GM12878 (cell line): ENCODE results near the gene NPW. TPM values are rescaled to one million over a fixed set of nuclear protein-coding genes. Genes with fewer than 3 reads are reported as not detected.

Experiments
- ATAC-seq: fragments of 200-7000 bp; cut with Tn5 transposase; 3 replicates; pipeline ENCODE4 v1.9.1; 2020; ENCODE audit warnings: mild to moderate bottlenecking, moderate library complexity
- BruUV-seq: library from RNA; stranded (reverse); fragments of 400-500 nt; replicated peaks from 2 replicates; lab custom pipeline; 2021; lab: Mats Ljungman, UMichigan
- CTCF ChIA-PET: fragments of 300-600 bp; sonication (Branson Sonifier 250); formaldehyde crosslinking; extraction: SDS; loops from one replicate; lab custom pipeline; 2021; ENCODE audit warnings: inconsistent platforms; lab: Yijun Ruan, JAX
- POLR2A ChIA-PET: fragments of 350-600 bp; formaldehyde crosslinking; extraction: SDS; loops from one replicate; lab custom pipeline; 2021; ENCODE audit warnings: inconsistent platforms; lab: Charles Lee
- RAD21 ChIA-PET: fragments of 300-600 bp; sonication (Branson Sonifier 250); formaldehyde crosslinking; loops from one replicate; lab custom pipeline; 2023; ENCODE audit warnings: antibody characterized with exemption; ENCODE audit not compliant: unreplicated experiment; lab: Charles Lee
- SMC1A ChIA-PET: fragments of 300-600 bp; sonication (Branson Sonifier 250); formaldehyde crosslinking; loops from one replicate; lab custom pipeline; 2023; ENCODE audit not compliant: unreplicated experiment, uncharacterized antibody; lab: Charles Lee
- DNase-seq: peaks from one replicate; pipeline ENCODE4 v3.0.0-alpha.2; 2011; ENCODE audit warnings: low read depth, low spot score
- FAIRE-seq: peaks from 3 replicates; lab custom pipeline; 2011; peaks lifted over from hg19 to GRCh38; lab: Jason Lieb, UNC
- H2AFZ ChIP-seq: 2 replicates; pipeline ENCODE4 v1.6.0; 2011; ENCODE audit warnings: low read depth, low read length, control low read depth; ENCODE audit not compliant: control insufficient read depth
- H3K27ac ChIP-seq: 2 replicates; pipeline ENCODE4 v1.5.1; 2011; ENCODE audit warnings: control low read depth; ENCODE audit not compliant: control insufficient read depth, insufficient read depth
- H3K27me3 ChIP-seq, 2 experiments: replicated peaks in 1 of 2; 2 replicates each; pipeline versions ENCODE4 v1.6.0 to v1.6.1; 2011; ENCODE audit warnings: low read length in 1 of 2; ENCODE audit not compliant: control insufficient read depth in 2 of 2, insufficient read depth in 2 of 2
- H3K36me3 ChIP-seq, 2 experiments: 2 replicates each; pipeline ENCODE4 v1.5.1; 2011; ENCODE audit warnings: low read length in 1 of 2; ENCODE audit not compliant: control insufficient read depth in 2 of 2, insufficient read depth in 2 of 2
- H3K4me1 ChIP-seq: 2 replicates; pipeline ENCODE4 v1.6.1; 2011; ENCODE audit warnings: mild to moderate bottlenecking, low read length, moderate library complexity, mixed read lengths; ENCODE audit not compliant: control insufficient read depth, insufficient read depth
- H3K4me2 ChIP-seq: 2 replicates; pipeline ENCODE4 v1.6.0; 2011; ENCODE audit warnings: control low read depth; ENCODE audit not compliant: control insufficient read depth, insufficient read depth
- H3K4me3 ChIP-seq: fragments of 200-600 bp; sonication (generic); 2 replicates; pipeline ENCODE4 v1.5.1; 2016
- H3K79me2 ChIP-seq: 2 replicates; pipeline ENCODE4 v1.6.0; 2011; ENCODE audit warnings: low read length; ENCODE audit not compliant: control insufficient read depth, insufficient read depth
- H3K9ac ChIP-seq: 2 replicates; pipeline ENCODE4 v1.8.0; 2011; ENCODE audit warnings: low read length, control low read depth, mixed read lengths; ENCODE audit not compliant: control insufficient read depth, insufficient read depth
- H3K9me3 ChIP-seq: replicated peaks from 3 replicates; pipeline ENCODE4 v1.5.1; 2011; ENCODE audit warnings: mild to moderate bottlenecking, low read length; ENCODE audit not compliant: control insufficient read depth, insufficient read depth
- H4K20me1 ChIP-seq: 2 replicates; pipeline ENCODE4 v1.6.0; 2011; ENCODE audit not compliant: control insufficient read depth, insufficient read depth
- ASH2L ChIP-seq: fragments of 300-600, 200-600 bp; sonication (generic); IDR thresholded peaks from 2 replicates; pipeline ENCODE4 v1.6.1; 2017; ENCODE audit warnings: low read depth, mild to moderate bottlenecking, borderline replicate concordance
- HCFC1 ChIP-seq: fragments of 150-350 bp; IDR thresholded peaks from 2 replicates; pipeline ENCODE4 v1.6.1; 2014; ENCODE audit warnings: low read length
- MEF2B ChIP-seq: fragments of 450-650 bp; IDR thresholded peaks from 2 replicates; pipeline ENCODE4 v1.6.1; 2018; ENCODE audit warnings: mild to moderate bottlenecking, moderate library complexity; ENCODE audit not compliant: partially characterized antibody, poor library complexity, severe bottlenecking
- PAX5 ChIP-seq: IDR thresholded peaks from 2 replicates; pipeline ENCODE4 v1.6.1; 2011; ENCODE audit warnings: low read depth, low read length, borderline replicate concordance
- POLR2A ChIP-seq: IDR thresholded peaks from 2 replicates; pipeline ENCODE4 v1.6.1; 2011; ENCODE audit warnings: low read depth, mild to moderate bottlenecking, low read length
- ZBED1 ChIP-seq: IDR thresholded peaks from 2 replicates; pipeline ENCODE4 v1.6.1; 2016; ENCODE audit warnings: borderline replicate concordance
- ZNF217 ChIP-seq: fragments of 450-650 bp; IDR thresholded peaks from 2 replicates; pipeline ENCODE4 v1.6.1; 2017; ENCODE audit warnings: antibody characterized with exemption, mild to moderate bottlenecking
- WGBS: methylation state at CpG from one replicate; pipeline ENCODE4 v1.1.6; 2016; ENCODE audit warnings: low lambda C conversion rate; ENCODE audit not compliant: insufficient replicate concordance, insufficient coverage; ENCODE audit errors: missing lambda C conversion rate; 5-methylcytosine and 5-hydroxymethylcytosine counted together
- in situ Hi-C: fragments of 300-500 bp; cut with MboI; formaldehyde crosslinking; loops from 9 replicates; pipeline ENCODE4 v1.14.3; 2018; ENCODE audit warnings: mixed read lengths
- intact Hi-C: fragments of 100-400 bp; cut with micrococcal nuclease; formaldehyde crosslinking; loops from one replicate; pipeline ENCODE4 v1.14.2; 2022; ENCODE audit not compliant: unreplicated experiment
- polyA plus RNA-seq, 11 experiments: library from polyadenylated mRNA; depleted of rRNA in 4 of 11; unstranded in 6 of 11; stranded (reverse) in 5 of 11; fragments of >200 nt; fragmentation: Nextera tagmentation in 4 of 11; fragmentation: Illumina TruSeq in 1 of 11; extraction: Ambion mirVana in 4 of 11; extraction: Trizol in 1 of 11; gene quantifications; 1 replicate in 1 of 11; 2 replicates in 10 of 11; pipeline versions ENCODE4 v1.2.1 to v1.2.3, GENCODE V29; 2011 to 2016; ENCODE audit warnings: inconsistent platforms in 2 of 11, missing spikeins in 2 of 11, low read depth in 1 of 11
- total RNA-seq, 4 experiments: library from RNA; depleted of rRNA in 3 of 4; stranded (reverse); fragments of >200 nt in 3 of 4; fragmentation: Illumina TruSeq in 1 of 4; extraction: Trizol in 1 of 4; gene quantifications; 2 replicates each; pipeline versions ENCODE4 v1.2.1 to v1.2.3, GENCODE V29; 2013 to 2021

The NPW gene
- total and polyA plus RNA-seq, 10 of the 15 experiments (the other 5 are each of a cell fraction or from before 2014, with no cell fraction given) = 0.23 to 2.5 (median 0.98) TPM; not detected in 4

DNA sequence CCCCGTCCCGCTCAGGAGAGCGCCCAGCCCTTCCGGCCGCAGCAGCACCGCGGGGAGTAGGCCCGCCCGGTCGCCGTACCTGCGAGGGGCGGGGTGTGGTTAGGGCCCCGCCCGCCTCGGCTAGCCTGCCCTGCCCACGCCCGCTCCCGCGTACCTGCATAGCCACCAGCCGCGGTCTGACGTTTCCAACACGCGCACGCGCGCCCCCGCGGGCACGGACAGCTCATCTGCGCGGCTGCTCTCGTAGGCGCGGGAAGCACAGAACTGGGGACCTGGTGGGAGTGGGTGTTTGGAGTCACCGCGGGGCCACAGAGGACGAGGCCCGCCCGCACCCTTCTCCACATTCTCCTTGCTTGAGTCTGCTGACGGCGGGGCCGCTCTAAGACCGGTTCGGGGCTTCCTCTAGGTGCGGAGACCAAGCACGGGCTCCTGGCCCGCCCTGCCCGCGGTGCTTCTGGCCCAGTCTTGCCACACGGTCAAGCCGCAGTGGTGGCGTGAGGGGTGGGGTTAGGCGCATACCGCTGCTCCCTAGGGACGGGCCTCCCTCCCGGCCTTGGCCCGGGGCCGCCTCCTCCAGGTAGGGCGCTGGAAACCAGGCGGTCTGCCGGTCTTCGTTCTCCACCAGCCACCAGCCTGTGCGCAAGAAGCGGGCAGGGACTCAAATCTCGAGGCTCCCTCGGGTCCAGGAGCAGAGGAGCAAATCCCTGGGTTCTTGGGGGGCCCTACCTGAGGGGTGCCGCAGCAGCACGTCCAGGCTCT is 40.1 kb upstream of the NPW start:
- intact Hi-C loops = no loop called here
- Histone ChIP-seq H4K20me1 (no peaks in the 10 kb centered on the region), H3K9me3 (no peaks in the 10 kb centered on the region), H3K27ac (no peak overlapping the region), H2AFZ (no peak overlapping the region), H3K9ac (no peak overlapping the region), H3K4me1 (peaks cover 12% of the 10 kb centered on the region), H3K4me3 (no peak overlapping the region), H3K36me3 (peaks cover 0 to 34% of the 10 kb centered on the region in 2 experiments; a peak in 3 of 4 replicates), H3K27me3 (0 out of 4 replicates have a peak, but pooled peaks cover 0 to 5% of the 10 kb centered on the region in 2 experiments), H3K79me2 (no peaks in the 10 kb centered on the region), H3K4me2 (no peak overlapping the region)
- POLR2A ChIA-PET = no interaction called here
- CTCF ChIA-PET = no interaction called here
- RAD21 ChIA-PET = no interaction called here
- no peak for DNase-seq
- no peak for FAIRE-seq
- SMC1A ChIA-PET = no interaction called here
- ATAC-seq = no peak
- no TSS peak for BruUV-seq
- 38% methylated on average over 60 of the region's 70 CpGs for WGBS
- no peak for TF ChIP-seq ZNF217
- no peak for TF ChIP-seq ASH2L
- TF ChIP-seq ZBED1 = no peak
- 0 out of 2 replicates have a peak, but pooled peaks have one; percentile 5 for TF ChIP-seq PAX5
- peak; percentile 20 for TF ChIP-seq MEF2B
- no peak for TF ChIP-seq HCFC1
- TF ChIP-seq POLR2A = peak; percentile 39
- in situ Hi-C loops = no loop called here
